Measurements from ENCODE around the gene FAM171A2.

FAM171A2 gene

DNA sequence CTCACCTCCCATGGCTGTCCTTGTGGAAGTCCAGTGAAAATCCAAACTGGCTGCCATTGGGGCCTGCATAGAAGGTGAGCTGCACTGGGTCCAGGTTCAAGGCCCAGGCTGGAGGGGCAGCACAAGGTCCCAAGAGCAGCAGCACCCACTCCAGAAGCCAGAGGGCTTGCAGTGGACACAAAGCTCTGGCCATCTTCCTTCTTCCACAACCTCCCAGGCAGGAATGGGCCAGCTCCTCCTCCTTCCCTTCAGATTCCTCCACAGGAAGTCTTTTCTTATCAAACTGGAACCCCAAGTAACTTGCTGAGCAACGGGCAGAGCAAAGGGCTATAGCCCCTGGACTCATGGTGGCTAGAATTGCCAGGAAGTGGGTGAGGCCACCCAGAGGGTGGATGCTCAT lies 25.6 kb upstream of the FAM171A2 start, which contains the start of gene ITGA2B:
TSS of gene ITGA2B (minus strand) at position 369 of the 400 bp plus-strand sequence. CDS start at position 193, 176 bp downstream.
- no peaks in the 10 kb centered on the region for H3K27me3 ChIP-seq (ENCODE audit: low read depth)
- no peaks in the 10 kb centered on the region for H3K36me3 ChIP-seq (replicated peaks)
- DNase-seq (ENCODE audit: low spot score in 2 of 2), result no peak
- in situ Hi-C loops (cut with MboI; ENCODE audit: low sequenced_read_pairs), result no loop called here
- H3K9me3 ChIP-seq, result no peaks in the 10 kb centered on the region
- peaks cover 7% of the 10 kb centered on the region for H3K4me1 ChIP-seq
- H3K4me3 ChIP-seq, result no peak within 1 kb of the TSS

DNA sequence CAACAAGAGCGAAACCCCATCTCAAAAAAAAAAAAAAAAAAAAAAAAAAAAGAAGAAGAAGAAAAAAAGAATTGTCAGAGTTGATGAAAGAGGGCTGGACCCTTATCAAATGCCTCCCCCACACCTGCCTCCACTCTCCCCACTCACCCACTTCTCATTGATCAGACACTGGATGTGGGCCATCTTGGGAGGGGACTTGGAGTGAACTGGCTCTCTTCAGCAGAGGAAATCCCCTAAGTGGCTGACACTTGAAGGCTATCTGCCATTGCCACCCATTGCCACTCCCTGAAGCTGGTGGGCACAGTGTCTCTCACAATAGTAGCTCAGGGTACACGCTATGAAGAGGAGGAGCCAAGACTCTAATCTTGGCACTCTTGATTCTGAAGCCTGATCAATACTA lies 24.2 kb upstream of the FAM171A2 start:
- Histone ChIP-seq H3K9me3 (no peaks in the 10 kb centered on the region), H3K27me3 (ENCODE audit: low read depth) (no peaks in the 10 kb centered on the region), H3K36me3 (replicated peaks) (no peaks in the 10 kb centered on the region), H3K4me3 (no peak overlapping the region), H3K4me1 (peaks cover 7% of the 10 kb centered on the region)
- DNase-seq (ENCODE audit: low spot score in 2 of 2), result no peak
- in situ Hi-C loops (cut with MboI; ENCODE audit: low sequenced_read_pairs), result no loop called here

DNA sequence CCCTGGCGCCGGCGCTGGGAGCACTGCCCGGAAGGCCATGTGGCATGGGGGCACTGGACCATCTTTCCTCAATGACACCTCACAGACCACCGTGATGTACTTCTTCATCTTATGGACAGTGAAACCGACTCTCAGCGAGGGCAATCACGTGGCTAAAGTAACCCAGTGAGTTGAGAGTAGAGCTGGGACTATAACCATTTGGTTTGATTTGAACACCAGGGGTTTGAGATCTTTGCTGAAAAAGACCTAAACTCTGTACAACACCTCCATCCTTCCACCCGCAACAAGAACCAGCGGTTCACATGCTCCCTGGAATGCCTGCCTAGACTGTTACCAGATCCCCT lies 22.5 kb upstream of the FAM171A2 start:
- in situ Hi-C loops (cut with MboI; ENCODE audit: low sequenced_read_pairs), result no loop called here
- Histone ChIP-seq H3K9me3 (no peaks in the 10 kb centered on the region), H3K4me1 (peaks cover 7% of the 10 kb centered on the region), H3K36me3 (replicated peaks) (no peaks in the 10 kb centered on the region), H3K27me3 (ENCODE audit: low read depth) (no peaks in the 10 kb centered on the region), H3K4me3 (peak overlapping the region; percentile 40)
- no peak for DNase-seq (ENCODE audit: low spot score in 2 of 2)

DNA sequence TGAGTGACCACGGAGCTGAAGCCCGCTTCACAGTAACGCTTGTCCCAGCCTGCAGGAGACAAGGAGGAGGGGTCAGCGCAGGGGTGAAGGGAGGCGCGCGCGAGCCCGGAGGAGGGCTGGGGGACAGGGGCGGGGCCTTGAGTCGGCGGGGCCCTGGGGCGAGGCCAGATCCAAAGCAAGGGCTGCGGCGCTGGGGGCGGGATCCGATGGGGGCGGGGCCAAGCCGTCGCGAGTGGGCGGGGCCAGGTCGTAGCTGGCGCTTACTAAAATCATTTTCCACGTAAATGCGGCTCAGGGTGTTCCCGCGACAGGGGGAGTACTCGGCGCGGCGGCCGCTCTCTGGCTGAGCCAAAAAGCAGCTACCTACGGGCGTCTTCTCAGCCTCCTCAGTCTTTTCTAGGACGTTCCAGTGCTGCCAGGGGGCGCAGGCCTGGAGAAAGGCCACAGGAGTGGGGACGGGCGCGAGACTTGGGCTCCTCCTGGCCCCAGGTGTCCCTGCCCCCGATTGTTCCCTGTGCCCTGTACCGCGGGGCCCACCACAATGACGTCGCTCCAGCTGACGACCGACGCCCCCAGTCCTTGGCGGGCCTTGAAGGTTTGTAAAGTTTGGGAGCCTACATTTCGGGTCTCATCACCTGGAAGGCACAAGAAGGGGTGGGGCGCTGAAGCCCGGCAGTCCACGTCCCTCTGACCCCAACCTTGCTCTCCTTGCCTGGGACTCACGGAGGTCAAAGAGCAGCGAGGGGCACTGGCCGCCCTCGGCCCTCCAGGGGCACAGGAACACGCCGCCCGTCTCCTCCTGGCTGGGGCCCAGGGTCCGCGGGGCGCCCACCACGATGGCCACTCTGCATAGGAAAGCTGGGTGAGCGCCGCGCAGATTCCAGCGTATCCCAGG lies 21.9 kb upstream of the FAM171A2 start:
- Histone ChIP-seq H3K27me3 (ENCODE audit: low read depth) (no peaks in the 10 kb centered on the region), H3K4me3 (peak overlapping the region; percentile 40), H3K4me1 (peaks cover 7% of the 10 kb centered on the region), H3K9me3 (no peaks in the 10 kb centered on the region), H3K36me3 (replicated peaks) (no peaks in the 10 kb centered on the region)
- peak; percentile 86 to 98 for DNase-seq (ENCODE audit: low spot score in 2 of 2)
- in situ Hi-C loops (cut with MboI; ENCODE audit: low sequenced_read_pairs), result no loop called here

DNA sequence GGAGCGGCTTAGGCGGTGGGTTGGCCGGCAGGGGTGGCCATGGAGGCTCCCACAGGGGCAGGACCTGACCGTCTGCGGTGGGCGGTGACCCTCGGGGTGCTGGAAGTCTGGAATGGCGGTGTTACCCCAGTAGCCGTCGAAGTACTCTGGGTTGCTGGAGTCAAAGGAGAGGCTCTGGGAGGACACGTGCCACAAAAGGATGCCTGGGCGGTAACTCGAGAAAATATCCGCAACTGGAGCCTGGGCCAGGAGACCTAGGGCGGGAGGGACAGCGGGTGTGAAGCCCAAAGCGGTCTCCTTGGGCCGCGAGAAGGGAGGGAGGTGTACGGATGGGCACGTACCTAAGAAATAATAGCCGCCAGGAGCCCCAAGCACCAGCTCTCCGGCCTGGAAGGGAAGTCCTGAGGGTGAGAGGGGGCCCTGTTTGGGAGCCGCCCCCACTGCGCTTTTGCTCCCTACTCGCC lies 21.2 kb upstream of the FAM171A2 start:
- no peak for DNase-seq (ENCODE audit: low spot score in 2 of 2)
- Histone ChIP-seq H3K9me3 (no peaks in the 10 kb centered on the region), H3K36me3 (replicated peaks) (no peaks in the 10 kb centered on the region), H3K27me3 (ENCODE audit: low read depth) (no peaks in the 10 kb centered on the region), H3K4me3 (peak overlapping the region; percentile 40), H3K4me1 (peaks cover 7% of the 10 kb centered on the region)
- in situ Hi-C loops (cut with MboI; ENCODE audit: low sequenced_read_pairs), result no loop called here

DNA sequence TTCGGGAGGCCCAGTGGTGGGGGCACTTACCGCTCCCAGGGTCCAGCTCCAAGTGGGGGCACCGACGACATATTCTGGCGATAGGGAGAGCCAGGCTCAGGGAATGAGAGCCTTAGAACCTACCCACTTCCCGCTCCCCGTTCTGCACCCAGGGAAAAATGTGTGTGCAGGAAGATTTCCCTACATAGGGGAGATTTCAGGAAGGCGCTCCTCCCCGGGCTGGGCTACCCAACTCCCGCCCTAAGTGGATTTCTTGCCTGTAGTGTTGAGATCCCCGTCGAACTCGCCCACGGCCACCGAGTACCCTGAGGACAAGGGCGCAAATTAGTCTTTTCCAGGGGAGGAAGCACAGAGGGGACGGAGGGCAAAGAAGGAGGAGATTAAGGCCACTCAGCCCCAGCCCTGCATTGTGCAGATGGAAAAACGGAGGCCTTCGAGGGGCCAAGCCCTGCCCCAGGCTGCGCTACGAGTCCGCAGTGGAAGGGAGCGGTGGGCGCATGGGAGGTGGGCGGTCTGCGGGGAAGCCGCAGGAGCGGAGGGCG lies 20.7 kb upstream of the FAM171A2 start:
- Histone ChIP-seq H3K9me3 (no peaks in the 10 kb centered on the region), H3K4me1 (peaks cover 7% of the 10 kb centered on the region), H3K4me3 (no peak overlapping the region), H3K36me3 (replicated peaks) (no peaks in the 10 kb centered on the region), H3K27me3 (ENCODE audit: low read depth) (no peaks in the 10 kb centered on the region)
- in situ Hi-C loops (cut with MboI; ENCODE audit: low sequenced_read_pairs), result no loop called here
- no peak for DNase-seq (ENCODE audit: low spot score in 2 of 2)

DNA sequence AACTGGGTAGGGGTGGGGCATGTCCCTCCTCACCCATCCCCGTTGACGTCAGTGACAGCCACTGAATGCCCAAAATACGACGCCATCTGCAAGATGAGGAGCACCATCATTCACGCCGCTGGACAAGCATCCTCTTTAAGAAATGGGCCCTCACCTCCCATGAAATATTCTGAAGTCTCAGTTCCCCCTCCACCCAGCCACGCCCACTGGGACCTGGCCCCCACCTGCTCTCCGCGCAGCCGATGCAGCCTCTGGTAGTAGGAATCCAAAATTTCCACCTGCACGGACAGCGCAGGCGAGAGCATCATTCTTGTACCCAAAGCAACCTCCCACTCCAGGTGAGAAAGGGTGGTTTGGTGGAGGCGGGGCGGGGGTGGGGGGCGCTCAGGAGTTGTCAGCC lies 20.2 kb upstream of the FAM171A2 start:
- Histone ChIP-seq H3K36me3 (replicated peaks) (no peaks in the 10 kb centered on the region), H3K27me3 (ENCODE audit: low read depth) (no peaks in the 10 kb centered on the region), H3K4me3 (no peak overlapping the region), H3K4me1 (peaks cover 7% of the 10 kb centered on the region), H3K9me3 (no peaks in the 10 kb centered on the region)
- in situ Hi-C loops (cut with MboI; ENCODE audit: low sequenced_read_pairs), result no loop called here
- DNase-seq (ENCODE audit: low spot score in 2 of 2), result no peak

DNA sequence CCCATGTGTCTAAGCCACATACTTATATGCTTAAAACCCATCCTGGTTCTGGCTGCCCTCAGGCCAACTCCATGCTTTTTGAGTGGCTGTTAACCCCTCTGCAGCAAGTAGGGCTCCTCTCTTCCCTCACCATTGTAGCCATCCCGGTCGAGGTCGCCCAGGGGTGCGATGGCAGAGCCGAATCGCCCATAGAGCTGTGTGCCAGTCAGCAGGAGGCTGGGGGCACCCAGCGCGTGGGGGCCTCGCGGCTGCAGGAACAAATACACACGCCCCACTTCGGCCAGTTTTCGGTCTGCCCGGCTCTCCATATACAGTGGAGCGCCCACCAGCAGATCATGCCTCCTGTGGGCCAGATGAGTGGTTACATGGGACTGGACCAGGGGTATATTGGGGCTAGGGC lies 19.7 kb upstream of the FAM171A2 start:
- Histone ChIP-seq H3K4me1 (peaks cover 7% of the 10 kb centered on the region), H3K27me3 (ENCODE audit: low read depth) (no peaks in the 10 kb centered on the region), H3K36me3 (replicated peaks) (no peaks in the 10 kb centered on the region), H3K9me3 (no peaks in the 10 kb centered on the region), H3K4me3 (no peak overlapping the region)
- no peak for DNase-seq (ENCODE audit: low spot score in 2 of 2)
- in situ Hi-C loops (cut with MboI; ENCODE audit: low sequenced_read_pairs), result no loop called here

DNA sequence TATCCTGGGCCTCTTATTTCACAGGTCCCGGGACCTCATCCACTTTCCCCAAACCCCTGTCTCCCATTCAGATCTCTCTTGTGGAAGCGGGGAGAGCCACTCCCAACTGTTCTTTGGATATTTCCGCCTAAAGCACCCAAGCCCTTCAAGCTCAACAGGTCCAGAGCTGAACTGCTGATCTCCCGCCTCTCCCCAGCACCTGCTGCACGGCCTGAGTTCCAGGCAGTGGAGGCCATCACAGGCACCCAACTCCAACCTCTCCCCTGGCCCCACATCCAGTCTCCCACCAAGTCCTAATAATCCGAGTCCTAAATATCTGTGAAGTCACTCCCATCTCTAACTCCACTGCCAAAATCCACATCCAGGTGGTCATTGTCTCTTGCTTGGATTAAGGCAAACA lies 19.3 kb upstream of the FAM171A2 start:
- Histone ChIP-seq H3K4me1 (peaks cover 7% of the 10 kb centered on the region), H3K36me3 (replicated peaks) (no peaks in the 10 kb centered on the region), H3K27me3 (ENCODE audit: low read depth) (no peaks in the 10 kb centered on the region), H3K9me3 (no peaks in the 10 kb centered on the region), H3K4me3 (no peak overlapping the region)
- in situ Hi-C loops (cut with MboI; ENCODE audit: low sequenced_read_pairs), result no loop called here
- no peak for DNase-seq (ENCODE audit: low spot score in 2 of 2)

DNA sequence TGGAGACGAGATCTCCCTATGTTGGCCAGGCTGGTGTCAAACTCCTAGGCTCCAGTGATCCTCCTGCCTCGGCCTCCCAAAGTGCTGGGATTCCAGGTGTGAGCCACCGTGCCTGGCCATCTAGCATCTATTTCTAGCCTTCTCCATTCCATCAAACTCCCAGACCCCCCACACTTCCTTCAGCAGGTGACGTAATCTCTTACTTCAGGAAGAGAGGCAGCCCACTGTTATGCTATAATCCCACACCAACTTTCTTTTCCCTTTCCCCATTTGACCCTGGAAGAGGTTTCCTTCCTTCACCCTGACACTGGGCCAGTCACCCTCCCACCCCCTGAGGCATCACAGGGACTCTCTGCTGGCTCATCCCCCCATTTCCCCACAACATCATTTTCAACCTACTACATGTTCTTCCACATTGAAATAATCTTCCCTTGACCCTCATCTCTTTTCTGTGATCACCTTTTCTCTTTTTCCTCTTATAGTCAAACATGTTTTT lies 18.2 kb upstream of the FAM171A2 start:
- no peak for DNase-seq (ENCODE audit: low spot score in 2 of 2)
- Histone ChIP-seq H3K36me3 (replicated peaks) (no peaks in the 10 kb centered on the region), H3K4me3 (no peak overlapping the region), H3K9me3 (no peaks in the 10 kb centered on the region), H3K4me1 (peaks cover 7% of the 10 kb centered on the region), H3K27me3 (ENCODE audit: low read depth) (no peaks in the 10 kb centered on the region)
- in situ Hi-C loops (cut with MboI; ENCODE audit: low sequenced_read_pairs), result no loop called here

DNA sequence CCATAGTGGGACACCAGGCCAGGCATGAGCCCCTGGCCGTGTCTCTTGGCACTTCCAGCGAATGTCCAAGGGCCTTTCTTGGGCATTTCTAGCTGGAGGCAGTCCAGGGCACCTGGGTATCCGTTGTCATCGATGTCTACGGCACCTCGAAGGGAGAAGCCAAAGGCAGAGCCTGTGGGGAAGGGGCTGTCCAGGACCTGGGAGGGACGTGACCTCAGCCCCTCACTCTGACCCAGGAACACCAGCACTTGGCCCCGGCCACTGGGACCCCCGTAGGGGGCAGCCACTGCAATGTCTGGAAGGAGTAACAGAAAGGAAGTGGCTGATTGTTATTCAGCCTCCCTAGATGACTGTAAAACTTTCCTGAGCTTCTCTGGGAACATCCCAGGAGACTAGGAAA lies 17.1 kb upstream of the FAM171A2 start:
- no peaks in the 10 kb centered on the region for H3K27me3 ChIP-seq (ENCODE audit: low read depth)
- in situ Hi-C loops (cut with MboI; ENCODE audit: low sequenced_read_pairs), result no loop called here

DNA sequence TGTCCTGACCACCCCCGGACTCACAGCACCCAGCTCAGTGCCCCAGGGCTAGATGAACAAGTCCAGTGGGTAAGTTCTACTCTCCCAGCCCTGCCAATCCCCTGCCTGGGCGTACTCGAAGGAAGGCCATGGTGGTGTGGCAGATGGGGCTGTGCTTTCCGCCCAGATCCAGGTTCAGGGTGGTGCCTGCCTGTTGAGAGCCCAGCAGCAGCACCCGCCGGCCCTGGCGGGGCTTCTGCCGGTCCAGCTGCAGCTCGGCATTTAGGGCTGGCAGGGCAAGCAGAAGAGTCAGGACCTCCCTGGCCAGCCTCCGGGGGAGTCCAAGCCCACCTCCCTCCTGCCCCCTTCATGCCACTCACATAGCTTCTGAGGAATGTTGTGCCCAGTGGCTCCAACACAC lies 16.2 kb upstream of the FAM171A2 start:
- no peaks in the 10 kb centered on the region for H3K9me3 ChIP-seq
- in situ Hi-C loops (cut with MboI; ENCODE audit: low sequenced_read_pairs), result no loop called here
- no peaks in the 10 kb centered on the region for H3K27me3 ChIP-seq (ENCODE audit: low read depth)
- H3K4me1 ChIP-seq, result peaks cover 5% of the 10 kb centered on the region
- H3K4me3 ChIP-seq, result no peak overlapping the region
- no peak for DNase-seq (ENCODE audit: low spot score in 2 of 2)
- no peaks in the 10 kb centered on the region for H3K36me3 ChIP-seq (replicated peaks)

More for the DNA sequence above, 17.1 kb upstream of the FAM171A2 start:
- DNase-seq (ENCODE audit: low spot score in 2 of 2), result no peak
- Histone ChIP-seq H3K9me3 (no peaks in the 10 kb centered on the region), H3K4me1 (peaks cover 7% of the 10 kb centered on the region), H3K36me3 (replicated peaks) (no peaks in the 10 kb centered on the region), H3K4me3 (no peak overlapping the region)

DNA sequence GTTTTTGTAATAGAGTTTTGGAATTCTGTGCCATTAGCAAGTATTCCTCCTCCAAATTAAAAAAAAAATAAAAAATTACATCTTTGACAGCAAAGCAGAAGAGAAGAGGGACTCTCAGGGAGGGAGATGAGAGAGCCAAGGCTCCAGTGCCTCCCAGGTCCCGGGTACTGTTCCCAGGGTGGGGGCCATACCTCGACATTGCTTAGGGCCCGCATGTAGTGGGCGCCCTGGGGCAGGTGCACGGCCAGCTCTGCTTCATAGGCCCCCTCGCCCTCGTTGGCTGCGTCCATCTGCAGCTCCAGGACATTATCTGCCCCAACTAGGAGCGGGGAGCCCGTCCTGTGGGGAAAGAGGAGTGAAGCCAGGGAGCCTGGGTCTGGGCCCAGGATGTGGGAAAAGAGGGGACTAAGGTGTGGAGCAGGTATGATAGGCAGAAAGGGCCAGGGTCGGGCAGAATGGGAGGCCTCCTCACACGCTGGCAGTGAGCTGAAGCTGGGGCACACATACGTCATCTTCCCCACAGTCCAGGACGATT lies 14.6 kb upstream of the FAM171A2 start:
- Histone ChIP-seq H3K4me1 (no peaks in the 10 kb centered on the region), H3K36me3 (replicated peaks) (no peaks in the 10 kb centered on the region), H3K27me3 (ENCODE audit: low read depth) (no peaks in the 10 kb centered on the region), H3K4me3 (no peak overlapping the region), H3K9me3 (no peaks in the 10 kb centered on the region)
- in situ Hi-C loops (cut with MboI; ENCODE audit: low sequenced_read_pairs), result no loop called here
- DNase-seq (ENCODE audit: low spot score in 2 of 2), result no peak

DNA sequence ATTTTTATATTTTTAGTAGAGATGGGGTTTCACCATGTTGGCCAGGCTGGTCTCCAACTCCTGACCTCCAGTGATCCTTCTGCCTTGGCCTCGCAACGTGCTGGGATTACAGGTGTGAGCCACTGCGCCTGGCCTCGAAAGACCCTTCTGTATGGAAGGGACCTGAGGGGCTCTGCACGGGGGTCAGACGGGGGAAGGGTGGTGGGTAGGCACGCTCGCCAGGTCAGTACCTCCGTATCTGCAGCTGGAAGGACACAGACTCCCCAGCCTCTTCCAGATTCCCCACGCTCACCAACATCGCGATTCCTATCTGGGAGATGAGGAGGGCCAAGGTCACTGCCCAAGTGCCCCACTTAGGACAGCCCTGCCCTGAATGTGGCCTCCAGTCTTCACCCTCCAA lies 13.1 kb upstream of the FAM171A2 start:
- Histone ChIP-seq H3K27me3 (ENCODE audit: low read depth) (no peaks in the 10 kb centered on the region), H3K4me3 (no peak overlapping the region), H3K36me3 (replicated peaks) (no peaks in the 10 kb centered on the region), H3K9me3 (no peaks in the 10 kb centered on the region), H3K4me1 (no peaks in the 10 kb centered on the region)
- no peak for DNase-seq (ENCODE audit: low spot score in 2 of 2)
- in situ Hi-C loops (cut with MboI; ENCODE audit: low sequenced_read_pairs), result no loop called here

All from HAP-1 (cell line).